ENCODE measurements around the gene MB21D2.

- TF ChIP-seq POLR2A (IDR thresholded peaks at IDR 0.05; ENCODE audit: low read depth, low read length) (no peak), POLR2AphosphoS5 (IDR thresholded peaks at IDR 0.05; ENCODE audit: low read depth, low read length) (no peak), SPI1 (IDR thresholded peaks at IDR 0.05; ENCODE audit: low read depth, low read length) (no peak), TAF1 (IDR thresholded peaks at IDR 0.05; ENCODE audit: low read depth, low read length) (no peak)
Observed at GRCh38 chr3:192866804-192867203, 50.9 kb downstream of the MB21D2 start.
